Activated gamma-delta T cell treated with anti-CD3 and anti-CD28 coated beads, Interleukin-2, amount 50 U/mL, for 16 hours (primary cell): Measurements from ENCODE around the gene NTF3.

Source experiments
- DNase-seq: peaks from one replicate; pipeline ENCODE4 v3.0.0-alpha.2; 2020; ENCODE audit warnings: low read depth

Gene NTF3

DNA sequence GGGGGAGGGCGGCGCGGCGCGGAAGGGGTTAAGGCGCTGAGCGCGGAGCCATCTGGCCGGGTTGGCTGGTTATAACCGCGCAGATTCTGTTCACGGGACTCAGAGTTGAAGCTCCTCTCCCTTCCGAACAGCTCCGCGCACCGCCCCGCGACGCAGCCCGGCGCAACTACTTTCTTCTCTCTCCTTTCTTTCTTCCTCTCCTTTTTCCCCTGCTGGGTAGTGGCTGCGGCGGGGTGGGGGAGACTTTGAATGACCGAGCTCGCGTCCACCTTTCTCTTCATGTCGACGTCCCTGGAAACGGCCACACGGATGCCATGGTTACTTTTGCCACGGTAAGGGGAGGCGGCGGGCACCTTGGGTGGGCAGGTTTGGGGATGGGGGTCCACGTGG, at the start of gene NTF3:
Gene NTF3 (plus strand): TSS at position 98 of the 390 bp plus-strand sequence. CDS start 217 bp downstream, at position 315.
- no peak for DNase-seq

DNA sequence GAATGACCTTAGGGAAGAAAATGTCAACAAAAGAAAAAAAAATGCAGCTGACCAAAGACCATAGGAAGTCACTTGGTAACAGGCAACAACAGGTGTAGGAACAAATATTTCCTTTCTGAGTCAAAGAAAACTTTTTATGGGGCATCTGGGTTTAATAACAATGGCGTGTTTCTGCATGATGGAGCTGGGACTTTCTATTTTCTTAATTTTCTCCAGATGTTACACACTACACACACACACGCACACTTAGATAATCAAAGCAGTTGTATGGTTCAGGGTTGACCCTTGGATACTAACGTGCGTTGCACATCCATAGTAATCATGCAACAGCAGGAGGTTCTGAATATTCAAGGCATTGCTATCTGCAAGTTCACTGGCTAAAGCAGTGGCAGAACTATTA, 47.9 kb upstream of the NTF3 start:
- DNase-seq = no peak

DNA sequence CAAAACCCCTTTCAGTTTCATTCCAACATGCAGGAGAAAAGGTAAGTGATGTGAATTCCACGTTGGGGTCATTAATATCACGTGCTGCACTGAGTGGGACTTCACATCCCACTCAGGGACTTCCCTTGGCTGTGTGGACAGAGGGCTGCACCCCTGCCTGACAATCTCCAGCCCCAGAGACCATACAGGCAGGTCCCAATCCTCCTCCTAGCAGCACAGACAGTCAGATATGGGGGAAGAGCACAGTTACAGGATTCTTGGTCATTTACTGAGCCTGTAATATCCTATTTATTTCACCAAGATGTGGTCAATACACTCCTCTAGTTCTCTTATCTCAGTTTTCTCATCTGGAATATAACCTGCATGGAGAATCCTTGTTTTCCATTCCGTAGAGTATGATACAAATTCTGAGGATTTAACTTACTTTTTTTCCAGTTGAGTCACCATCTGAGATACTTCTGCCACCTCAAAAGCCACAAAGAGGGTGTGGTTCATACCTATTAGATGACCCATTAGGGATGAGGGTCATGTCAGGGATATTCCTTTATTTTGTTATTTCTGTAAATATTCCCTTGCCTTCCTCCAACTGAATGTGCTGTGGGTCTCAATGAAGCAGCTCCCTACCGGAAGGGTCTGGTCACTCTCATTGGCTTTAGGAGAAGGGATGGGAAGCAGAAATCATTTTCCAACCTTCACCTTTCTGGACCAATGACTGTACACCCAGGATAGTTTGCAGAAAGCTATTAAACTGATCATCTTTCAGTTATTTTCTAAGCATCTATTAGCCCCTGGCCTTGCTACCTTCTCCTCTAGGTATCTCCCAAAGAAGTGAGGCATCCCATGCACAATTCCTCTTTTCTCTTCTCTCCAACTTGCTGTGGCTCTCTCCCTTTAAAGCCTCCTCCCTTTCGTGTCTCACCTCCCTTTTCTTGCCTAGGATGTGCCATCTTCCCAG, 43.0 kb upstream of the NTF3 start:
- DNase-seq = no peak

DNA sequence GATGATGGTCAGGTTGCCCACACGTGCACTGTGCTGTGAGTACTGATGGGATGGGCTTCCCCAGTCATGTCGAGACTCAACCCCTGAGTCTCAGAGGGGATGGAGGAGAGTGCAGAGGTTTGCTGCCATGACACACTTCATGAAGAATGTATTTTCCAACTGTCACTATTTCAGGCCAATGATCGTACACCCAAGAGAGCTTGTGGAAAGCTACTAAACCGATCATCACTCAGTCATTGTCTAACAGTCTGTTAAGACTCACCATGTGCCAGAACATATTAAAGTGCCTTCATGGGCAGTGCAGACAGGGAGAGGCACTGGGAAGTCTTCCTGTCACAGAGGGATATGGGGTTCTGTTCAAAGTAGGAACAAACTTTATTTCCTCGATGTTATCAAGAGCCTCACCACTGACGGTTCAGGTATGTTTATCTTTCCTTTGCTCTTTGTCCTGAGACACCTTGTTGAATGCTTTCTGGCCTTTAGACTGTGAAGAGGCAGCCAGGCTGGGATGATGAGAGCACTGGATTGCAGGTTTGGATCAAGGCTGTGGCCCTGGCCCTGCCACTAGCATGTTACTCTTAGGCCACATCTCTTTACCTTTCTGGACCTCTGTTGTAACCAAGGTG, 41.6 kb upstream of the NTF3 start:
- no peak for DNase-seq

DNA sequence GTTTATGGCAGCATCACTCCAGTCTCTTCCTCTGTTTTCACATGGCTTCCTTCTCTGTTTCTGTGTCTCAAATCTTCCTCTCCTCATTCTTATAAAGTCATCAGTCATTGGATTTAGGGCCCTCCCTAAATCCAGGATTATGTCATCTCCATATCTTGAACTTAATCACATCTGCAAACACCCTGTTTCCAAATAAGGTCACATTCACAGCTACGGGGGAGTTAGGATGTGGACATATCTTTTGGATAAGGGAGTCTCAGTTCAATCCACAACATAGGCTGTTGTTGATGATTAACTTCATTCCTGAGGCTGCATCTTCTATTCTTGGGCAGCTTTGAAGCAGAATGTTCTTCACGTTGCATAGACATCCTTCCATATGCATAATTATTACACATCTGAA, 40.3 kb upstream of the NTF3 start:
- DNase-seq = no peak

DNA sequence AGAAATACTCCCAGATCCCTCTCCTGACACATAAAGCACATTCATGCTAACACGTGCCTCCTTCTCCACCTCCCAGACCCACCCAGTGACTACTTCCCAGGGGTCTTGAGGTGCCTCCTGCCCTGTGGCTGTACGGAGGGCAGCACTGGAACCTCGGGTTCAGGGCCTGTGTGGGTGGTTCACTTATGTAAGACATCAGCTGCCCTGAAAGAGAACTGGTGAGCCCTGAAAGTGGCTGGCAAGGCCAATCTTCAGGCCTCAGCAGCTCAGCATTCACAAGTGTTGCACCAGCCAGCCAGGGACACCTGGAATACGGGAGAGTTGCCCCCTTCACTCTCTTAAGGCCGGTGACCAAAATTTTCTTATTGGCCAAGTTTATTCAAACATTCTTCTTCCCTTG, 38.9 kb upstream of the NTF3 start:
- no peak for DNase-seq

DNA sequence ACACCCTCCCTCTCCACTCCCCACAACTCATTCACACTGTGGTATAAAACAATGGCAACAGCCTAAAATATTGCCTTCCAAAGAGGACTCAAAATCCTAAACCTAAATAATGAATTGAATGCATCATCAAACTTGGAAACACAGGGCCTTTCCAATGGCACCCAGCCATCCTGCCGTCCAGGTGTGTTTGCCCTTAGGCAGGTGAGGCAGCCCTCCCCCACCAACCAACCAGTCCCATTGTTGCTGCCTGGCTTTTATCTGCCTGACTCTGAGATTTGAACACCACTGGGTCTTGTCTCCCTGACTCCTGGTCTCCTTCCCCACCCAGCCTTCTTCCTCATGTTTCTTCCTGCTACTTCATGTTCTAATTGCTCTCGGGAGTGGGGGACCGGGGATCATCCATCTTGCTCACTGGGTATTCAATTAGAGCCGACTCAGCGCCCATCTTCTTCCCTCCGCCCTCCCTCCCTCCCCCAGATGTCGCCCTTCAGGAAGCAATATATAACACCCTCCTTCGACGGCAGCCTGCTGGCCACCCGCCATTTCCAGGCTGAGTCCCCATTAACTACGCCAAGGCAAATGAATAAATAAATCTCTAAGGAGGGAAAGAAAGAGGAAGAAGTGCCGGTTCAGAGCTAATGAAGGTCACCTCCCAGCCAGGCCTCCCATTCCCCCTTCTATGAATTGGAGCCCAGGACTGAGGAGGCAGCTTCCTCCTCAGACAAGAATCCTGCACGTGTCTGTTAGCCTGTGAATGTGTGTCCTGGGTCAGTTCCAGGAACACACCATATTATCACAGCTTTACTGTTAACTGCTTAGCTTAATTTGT, 36.3 kb upstream of the NTF3 start:
- no peak for DNase-seq

DNA sequence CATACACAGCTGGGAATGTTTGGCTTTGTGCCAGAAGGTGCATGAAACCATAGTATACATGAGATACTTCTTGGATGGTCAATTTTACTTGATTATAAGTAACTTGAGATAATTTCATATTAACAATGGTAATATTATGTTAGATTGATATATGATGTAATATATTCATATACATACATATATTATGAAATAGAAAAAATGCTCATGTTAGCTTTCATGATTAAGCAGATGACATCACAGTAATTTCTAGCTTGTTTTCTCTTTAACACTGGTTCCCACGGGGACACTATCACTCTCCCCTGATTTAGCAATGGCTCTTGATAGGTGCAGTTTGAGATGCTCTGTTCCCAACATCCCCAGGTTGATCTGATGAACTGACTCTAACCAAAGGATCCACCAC, 35.4 kb upstream of the NTF3 start:
- no peak for DNase-seq

DNA sequence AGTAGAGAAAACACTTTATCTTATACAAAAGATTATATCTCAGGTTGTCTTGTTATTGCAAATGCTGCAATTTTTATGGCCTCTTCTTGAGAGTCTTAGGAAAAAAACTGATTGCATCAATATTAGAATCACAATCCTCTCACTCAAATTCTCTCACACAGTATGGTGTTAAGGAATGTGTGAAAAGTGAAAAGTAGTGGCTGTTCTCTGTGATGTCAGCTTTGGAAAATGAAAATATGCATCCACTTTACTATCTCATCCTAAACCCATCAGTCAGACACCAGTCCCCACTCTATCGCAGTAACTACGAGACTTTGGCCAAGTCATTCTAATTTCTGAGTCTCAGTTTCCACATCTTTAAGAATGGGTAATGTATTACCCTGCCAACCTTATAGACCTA, 32.6 kb upstream of the NTF3 start:
- no peak for DNase-seq

DNA sequence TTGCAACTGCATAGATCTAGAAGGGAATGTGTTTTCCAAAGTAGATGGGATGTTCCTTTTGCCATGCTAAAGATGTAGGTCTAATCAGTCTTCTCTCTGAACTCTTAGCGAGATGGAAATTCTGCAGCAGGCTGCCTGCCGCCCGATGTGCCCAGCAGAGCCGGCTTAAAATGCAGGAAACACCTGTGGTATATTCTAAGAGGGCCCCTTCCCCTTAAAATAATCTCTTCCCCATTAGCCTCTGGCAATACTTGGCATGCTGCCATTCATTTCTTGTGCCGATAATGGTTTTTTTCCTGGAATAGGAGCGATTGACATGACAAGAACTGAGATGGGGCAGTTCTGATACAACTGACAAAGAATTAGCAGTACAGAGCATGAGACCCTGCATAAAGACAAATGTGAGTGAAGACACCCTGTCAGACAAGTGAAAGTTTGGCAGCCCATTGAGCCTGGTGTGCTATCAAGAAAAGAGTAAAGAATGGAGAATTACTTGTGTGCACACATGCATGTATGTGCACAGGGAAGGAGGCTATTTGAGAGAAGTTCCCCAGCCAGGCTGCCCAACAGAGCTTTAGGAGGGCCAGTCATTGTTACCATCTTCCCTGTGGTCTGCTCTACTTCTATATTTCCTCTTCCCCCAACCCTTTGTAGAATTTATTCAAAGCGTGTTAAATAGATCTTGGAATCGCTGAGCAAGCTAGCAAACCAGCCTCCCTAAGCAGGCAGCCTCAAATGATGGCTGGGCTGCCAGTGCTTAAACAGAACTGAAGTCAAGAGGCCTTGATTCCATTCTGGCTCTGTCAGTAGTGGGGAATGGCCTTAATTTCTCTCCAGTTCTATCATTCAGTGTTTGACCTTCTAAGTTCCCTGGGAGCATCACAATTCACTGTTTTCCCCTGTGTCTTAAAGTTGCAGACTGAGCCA, 29.6 kb upstream of the NTF3 start:
- no peak for DNase-seq

DNA sequence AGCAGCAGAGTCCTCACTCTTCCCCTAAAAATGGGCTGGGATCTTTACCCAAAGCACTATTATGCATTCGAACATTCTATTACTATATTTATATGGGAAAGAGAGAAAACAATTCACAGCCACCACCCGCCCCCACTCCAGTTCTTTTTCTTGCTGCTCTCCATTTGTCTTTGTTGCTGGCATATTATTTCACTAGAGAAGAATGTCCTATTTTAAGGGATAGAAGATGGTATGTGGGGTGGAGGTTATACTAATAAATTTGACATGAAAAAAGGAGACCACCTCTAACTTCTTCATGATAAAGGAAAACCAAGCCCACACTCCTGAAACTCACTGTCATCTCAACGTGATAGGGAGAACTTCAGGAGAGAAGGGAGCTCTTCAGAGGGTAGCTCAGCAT, 28.5 kb upstream of the NTF3 start:
- no peak for DNase-seq

DNA sequence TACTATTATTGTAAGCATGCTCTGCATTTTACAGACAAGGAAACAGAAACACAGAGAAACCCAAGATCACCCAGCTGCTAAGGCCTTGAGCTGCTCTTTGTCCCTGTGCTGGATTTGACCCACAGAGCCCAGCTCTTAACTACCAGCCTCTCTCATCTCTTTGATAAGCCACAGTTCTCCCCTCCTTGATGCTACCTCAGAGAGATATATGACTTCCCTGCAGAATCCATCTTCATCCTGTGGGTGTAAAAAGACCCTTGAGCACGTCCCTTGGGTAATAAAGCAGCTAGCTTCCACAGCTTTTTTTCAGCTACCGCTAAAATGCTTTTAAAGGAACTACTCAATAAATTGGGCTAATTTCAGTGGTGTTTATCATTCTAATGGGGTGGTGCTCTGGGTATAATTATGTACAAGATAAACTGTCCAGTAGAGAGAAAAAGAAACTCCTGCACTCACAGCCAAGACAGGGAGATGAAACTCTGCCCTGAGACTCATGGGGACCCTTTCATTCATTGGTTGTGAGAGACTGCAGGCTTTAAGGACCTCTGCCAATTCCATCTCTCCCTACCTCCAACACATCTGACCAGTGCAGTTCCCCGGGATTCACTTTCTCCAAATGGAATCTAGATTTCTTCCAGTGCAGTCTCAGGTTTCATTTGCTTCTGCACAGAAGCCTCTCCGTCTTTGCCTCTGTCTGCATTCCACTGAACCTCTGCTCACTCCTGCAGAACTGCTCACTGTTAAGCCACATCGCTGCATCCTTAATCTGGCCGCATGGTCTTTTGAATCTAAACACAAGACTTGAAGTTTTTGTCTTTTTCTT, 24.7 kb upstream of the NTF3 start:
- no peak for DNase-seq

DNA sequence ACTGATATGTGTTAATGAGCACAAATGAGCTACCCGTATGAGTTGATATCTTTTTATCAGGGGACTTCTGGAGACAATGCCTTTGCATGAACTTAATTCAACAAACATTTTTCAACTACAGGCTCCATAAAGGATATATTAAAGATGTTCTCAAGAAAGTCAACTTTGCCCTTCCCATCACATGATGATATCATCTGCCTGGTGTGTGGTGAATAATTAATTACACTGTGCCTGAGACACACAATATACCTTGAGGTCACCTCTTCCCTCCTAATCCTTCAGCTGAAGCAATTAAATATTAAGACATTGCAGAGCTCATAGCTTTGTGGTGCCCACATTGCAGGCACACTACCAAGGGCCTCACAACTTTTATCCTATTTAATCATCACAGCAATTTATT, 22.3 kb upstream of the NTF3 start:
- DNase-seq = no peak

DNA sequence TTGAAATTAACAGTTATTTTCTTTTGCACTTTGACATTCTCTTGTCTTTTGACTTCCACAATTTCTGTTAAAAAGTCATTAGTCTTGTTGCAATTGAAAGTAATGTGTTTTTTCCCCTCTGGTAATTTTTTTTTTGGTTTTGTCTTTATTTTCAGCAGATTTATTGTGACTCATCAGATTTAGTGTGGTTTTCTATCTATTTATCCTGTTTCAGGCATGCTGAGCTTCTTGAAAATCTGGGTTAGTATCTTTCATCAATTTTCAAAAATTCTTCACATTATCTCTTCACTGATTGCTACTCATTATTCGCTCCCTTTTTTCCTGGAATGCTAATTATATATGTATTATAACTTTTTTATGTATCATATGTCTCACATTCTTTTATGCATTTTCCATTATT, 15.3 kb upstream of the NTF3 start:
- no peak for DNase-seq

DNA sequence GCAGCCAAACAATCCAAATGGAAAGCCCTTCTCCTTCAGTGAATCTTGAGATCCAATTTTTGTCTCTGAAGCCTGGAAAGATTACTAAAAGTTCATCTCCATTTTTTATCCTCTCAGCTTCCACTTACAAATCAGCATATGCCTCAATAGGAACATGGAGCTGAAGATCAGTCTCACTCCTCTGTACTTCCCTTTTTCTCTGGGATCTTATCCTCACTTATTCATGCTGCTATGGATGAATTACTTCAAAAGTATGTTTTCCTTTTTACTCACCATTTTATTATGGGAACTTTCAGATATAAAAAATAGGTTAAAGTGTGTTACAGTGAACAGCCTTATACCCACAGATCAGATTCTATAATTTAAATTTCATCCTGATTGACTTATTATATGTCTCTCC, 14.4 kb upstream of the NTF3 start:
- no peak for DNase-seq

DNA sequence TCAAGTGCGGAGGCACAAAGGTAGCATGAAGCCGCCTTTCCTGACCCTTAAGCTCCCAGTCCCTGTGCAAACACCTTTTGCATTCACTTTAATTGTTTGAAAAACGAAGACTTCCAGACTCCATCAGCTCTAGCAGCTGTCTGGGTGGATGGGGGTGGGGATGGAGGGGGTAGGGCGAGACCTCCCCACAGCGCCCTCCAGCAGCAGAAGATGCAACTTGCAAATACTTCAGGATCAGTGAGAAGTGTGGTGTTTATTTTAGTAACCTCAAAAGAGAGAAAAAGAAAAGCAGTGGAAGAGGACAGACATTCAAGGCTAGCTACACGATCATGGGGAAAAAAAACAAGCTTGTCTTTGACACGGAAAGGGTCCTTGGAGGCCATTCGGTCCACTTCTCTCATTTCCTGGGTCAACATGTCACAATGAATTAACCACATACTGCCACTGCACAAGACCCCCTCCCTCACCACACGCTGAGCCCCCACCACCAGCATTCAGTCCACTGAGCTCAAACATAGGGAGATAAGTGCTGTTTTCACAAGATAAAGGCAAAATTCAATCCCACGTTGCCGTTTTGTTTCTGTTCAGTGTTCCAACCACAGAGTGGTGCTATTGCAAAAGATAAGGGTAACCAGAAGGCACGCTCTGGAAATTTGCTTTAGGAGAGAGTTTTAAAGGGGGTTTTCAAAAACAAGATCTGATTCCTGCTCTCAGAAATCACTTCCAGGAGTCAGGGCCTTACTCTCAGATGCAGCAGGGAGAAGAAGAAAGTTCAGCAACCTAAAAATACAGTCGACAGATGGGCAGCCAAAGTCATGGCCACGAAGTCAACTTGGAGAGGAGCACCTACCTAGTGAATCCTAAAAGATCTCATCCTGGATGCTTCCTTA, 3.3 kb upstream of the NTF3 start:
- DNase-seq = no peak

DNA sequence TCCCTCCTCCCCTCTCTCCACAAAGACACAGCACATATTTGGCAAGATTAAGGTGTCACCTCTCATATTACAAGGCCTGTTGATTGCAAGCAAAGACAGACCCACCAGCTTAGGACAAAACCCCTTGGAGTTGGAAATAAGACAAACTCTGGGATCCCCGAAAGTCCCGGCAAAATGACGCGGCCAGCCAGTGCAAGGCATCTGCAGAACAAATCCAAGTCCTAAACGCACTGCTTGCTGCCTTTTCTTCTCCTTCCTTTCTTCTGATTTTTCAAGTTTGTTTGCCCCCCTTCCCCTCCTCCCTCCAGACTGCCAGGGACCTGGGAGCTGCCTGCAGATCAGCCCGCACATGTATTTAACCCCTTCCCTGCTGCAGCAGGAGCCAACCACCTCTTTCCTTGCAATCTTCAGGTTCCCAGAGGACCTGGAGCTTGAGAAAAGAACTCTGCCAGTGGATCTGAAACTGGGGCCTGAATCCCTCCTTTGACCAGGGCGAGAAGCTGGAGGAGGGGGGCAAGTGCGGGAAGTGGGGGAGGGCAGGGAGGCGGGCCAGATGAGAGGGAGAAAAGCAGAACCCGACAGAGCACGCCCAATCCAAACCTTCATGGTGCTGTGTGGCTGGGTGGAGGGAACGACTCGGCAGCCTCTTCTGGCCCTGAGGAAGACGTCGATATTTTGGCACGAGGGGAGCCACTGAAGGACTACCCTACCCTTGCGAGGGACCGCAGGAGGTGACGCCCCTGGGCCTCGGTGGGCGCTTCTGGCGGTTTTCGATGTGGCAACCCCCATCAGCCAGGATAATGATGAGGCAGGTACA, 2.0 kb upstream of the NTF3 start:
- no peak for DNase-seq

DNA sequence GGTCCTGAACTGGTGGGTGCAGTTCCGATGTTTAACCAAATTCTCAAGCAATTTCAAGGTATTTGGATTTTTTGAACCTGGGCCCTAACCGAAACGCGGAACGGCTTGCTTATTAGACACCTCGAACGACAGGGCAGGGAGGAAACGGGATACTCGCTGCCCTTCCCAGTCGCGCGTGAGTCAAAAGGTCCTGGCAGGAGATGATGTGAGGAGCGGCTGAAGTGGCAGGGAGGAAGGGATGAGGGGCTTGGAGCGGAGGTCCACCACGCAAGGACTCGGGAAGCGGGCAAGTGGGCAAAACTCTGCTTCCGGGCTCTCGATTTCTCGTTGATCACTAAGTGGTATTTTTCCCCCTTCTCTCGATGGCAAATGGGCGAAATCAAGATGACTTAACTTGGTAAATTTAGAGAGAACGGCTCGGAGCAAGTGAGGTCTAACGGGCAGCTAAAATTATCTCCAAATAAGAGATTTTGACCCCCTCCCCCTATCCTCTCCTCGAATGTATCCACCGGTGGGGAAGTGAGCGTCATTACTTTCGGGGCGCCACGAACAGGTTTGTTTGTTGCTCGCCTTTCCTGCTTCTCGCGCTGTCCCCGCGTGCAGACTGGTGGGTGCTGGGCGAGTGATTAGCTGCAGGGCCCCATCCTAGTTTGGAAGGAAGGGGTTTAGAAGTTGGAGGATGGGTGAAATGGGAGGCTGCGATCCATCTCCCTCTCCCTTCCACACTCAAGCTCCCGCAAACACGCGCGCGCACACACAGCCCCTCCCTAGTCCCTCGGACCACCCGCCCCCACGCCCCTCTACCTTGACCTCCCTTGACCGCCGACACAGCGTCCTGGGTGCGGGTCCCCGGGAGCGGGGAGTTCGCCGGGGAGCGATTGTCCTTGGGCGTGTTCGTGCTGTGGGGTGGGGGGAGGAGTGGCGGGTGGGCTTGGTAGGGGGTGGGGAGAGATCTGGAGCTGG, 986 bp upstream of the NTF3 start:
- DNase-seq = no peak
